HCT116 (cell line): ENCODE measurements around the gene PIPOX. TPM values are rescaled to one million over a fixed set of nuclear protein-coding genes. Genes with fewer than 3 reads are reported as not detected.

ENCODE experiments used
- ATAC-seq: fragments of 200-7000 bp; cut with Tn5 transposase; 2 replicates; pipeline ENCODE4 v1.9.1; 2020; ENCODE audit warnings: mild to moderate bottlenecking, moderate library complexity
- BruUV-seq: library from RNA; stranded (reverse); fragments of 400-500 nt; replicated peaks from 2 replicates; lab custom pipeline; 2021; lab: Mats Ljungman, UMichigan
- CTCF ChIA-PET: fragments of 300-600 bp; sonication (Branson Sonifier 250); formaldehyde crosslinking; loops from one replicate; lab custom pipeline; 2021; ENCODE audit warnings: antibody characterized with exemption; lab: Charles Lee
- POLR2A ChIA-PET: fragments of 300-600, 350-600 bp; sonication (Branson Sonifier 250); formaldehyde crosslinking; loops from one replicate; lab custom pipeline; 2021; ENCODE audit warnings: antibody characterized with exemption; lab: Charles Lee
- RAD21 ChIA-PET, 2 experiments: fragments of 300-600 bp; sonication (Branson Sonifier 250); formaldehyde crosslinking; loops; one replicate each; lab custom pipeline; 2023; ENCODE audit warnings: low total read pairs in 2 of 2; ENCODE audit not compliant: uncharacterized antibody in 2 of 2, unreplicated experiment in 2 of 2, low non-redundant PET in 1 of 2; lab: Charles Lee
- DNase-seq: peaks from one replicate; pipeline ENCODE4 v3.0.0-alpha.2; 2010; ENCODE audit warnings: low read depth, low spot score
- H2AFZ ChIP-seq: fragments of 200-600 bp; shearing (Covaris generic), sonication (generic); 2 replicates; pipeline ENCODE4 v1.6.1; 2017; ENCODE audit warnings: low read depth, mixed run types, mixed read lengths, antibody characterized with exemption, low read length; ENCODE audit not compliant: poor library complexity, severe bottlenecking
- H3K27ac ChIP-seq: 2 replicates; pipeline ENCODE4 v1.5.1; 2012; ENCODE audit warnings: low read depth, low read length
- H3K27me3 ChIP-seq: fragments of 200-600 bp; sonication (generic); 2 replicates; pipeline ENCODE4 v1.6.1; 2016; ENCODE audit warnings: mixed run types, low read length, mixed read lengths; ENCODE audit not compliant: insufficient read depth
- H3K36me3 ChIP-seq, 2 experiments: fragments of 200-500 bp in 1 of 2; fragments of 200-600 bp in 1 of 2; sonication (Bioruptor generic) in 1 of 2; sonication (generic) in 1 of 2; 2 replicates each; pipeline versions ENCODE4 v1.5.1 to v1.6.1; 2014 to 2016; ENCODE audit warnings: low read length in 2 of 2, inconsistent platforms in 1 of 2, mixed read lengths in 1 of 2, mixed run types in 1 of 2; ENCODE audit not compliant: insufficient read depth in 2 of 2, control insufficient read depth in 1 of 2
- H3K4me1 ChIP-seq, 2 experiments: fragments of 200-600 bp in 1 of 2; sonication (generic) in 1 of 2; 2 replicates each; pipeline versions ENCODE4 v1.5.1 to v1.6.1; 2012 to 2017; ENCODE audit warnings: low read length in 2 of 2, inconsistent platforms in 1 of 2, mild to moderate bottlenecking in 1 of 2, mixed read lengths in 1 of 2, mixed run types in 1 of 2, moderate library complexity in 1 of 2; ENCODE audit not compliant: insufficient read depth in 2 of 2, control insufficient read depth in 1 of 2
- H3K4me2 ChIP-seq: fragments of 200-600 bp; sonication (generic); 2 replicates; pipeline ENCODE4 v1.6.1; 2017; ENCODE audit warnings: mixed run types, low read length, mixed read lengths
- H3K4me3 ChIP-seq, 2 experiments: fragments of 200-600 bp in 1 of 2; sonication (generic) in 1 of 2; replicated peaks in 1 of 2; 2 replicates each; pipeline ENCODE4 v1.5.1; 2011 to 2016; ENCODE audit warnings: low read length in 2 of 2, control low read depth in 1 of 2, low read depth in 1 of 2, mild to moderate bottlenecking in 1 of 2, mixed read lengths in 1 of 2, mixed run types in 1 of 2
- H3K79me2 ChIP-seq: fragments of 200-600 bp; sonication (generic); 2 replicates; pipeline ENCODE4 v1.6.1; 2017; ENCODE audit warnings: mild to moderate bottlenecking, mixed run types, low read length, moderate library complexity, mixed read lengths; ENCODE audit not compliant: insufficient read depth
- H3K9ac ChIP-seq: fragments of 200-600 bp; sonication (generic); 2 replicates; pipeline ENCODE4 v1.6.1; 2016; ENCODE audit warnings: low read length, mixed read lengths
- H3K9me2 ChIP-seq: fragments of 200-600 bp; sonication (generic), shearing (Covaris generic); 2 replicates; pipeline ENCODE4 v1.6.1; 2017; ENCODE audit warnings: mixed run types, mild to moderate bottlenecking, moderate library complexity; ENCODE audit not compliant: insufficient read depth
- H3K9me3 ChIP-seq, 2 experiments: fragments of 200-500 bp in 1 of 2; fragments of 200-600 bp in 1 of 2; sonication (Bioruptor generic) in 1 of 2; sonication (generic) in 1 of 2; 2 replicates each; pipeline ENCODE4 v1.6.1; 2014 to 2017; ENCODE audit warnings: low read length in 2 of 2, mixed read lengths in 2 of 2, inconsistent platforms in 1 of 2, low read depth in 1 of 2, mild to moderate bottlenecking in 1 of 2, mixed run types in 1 of 2, moderate library complexity in 1 of 2; ENCODE audit not compliant: control insufficient read depth in 1 of 2, insufficient read depth in 1 of 2
- H4K20me1 ChIP-seq: fragments of 200-600 bp; sonication (generic), shearing (Covaris generic); 2 replicates; pipeline ENCODE4 v1.6.1; 2017; ENCODE audit warnings: mixed run types, mild to moderate bottlenecking, moderate library complexity; ENCODE audit not compliant: insufficient read depth
- CBX3 ChIP-seq: IDR thresholded peaks from 2 replicates; pipeline ENCODE4 v1.6.1; 2012; ENCODE audit warnings: low read depth
- CEBPB ChIP-seq: IDR thresholded peaks from 2 replicates; pipeline ENCODE4 v1.6.1; 2012; ENCODE audit warnings: low read depth
- ELF1 ChIP-seq: IDR thresholded peaks from 2 replicates; pipeline ENCODE4 v1.6.1; 2012; ENCODE audit warnings: low read depth, borderline replicate concordance
- EZH2 ChIP-seq: fragments of 200-600 bp; sonication (generic); IDR thresholded peaks from 2 replicates; pipeline ENCODE4 v1.6.1; 2017; ENCODE audit warnings: antibody characterized with exemption, mixed run types
- EZH2phosphoT487 ChIP-seq: fragments of 200-600 bp; IDR thresholded peaks from 2 replicates; pipeline ENCODE4 v1.6.1; 2018; ENCODE audit warnings: antibody characterized with exemption, borderline replicate concordance
- FOSL1 ChIP-seq: IDR thresholded peaks from 2 replicates; pipeline ENCODE4 v1.6.1; 2012; ENCODE audit warnings: low read depth
- JUND ChIP-seq: IDR thresholded peaks from 2 replicates; pipeline ENCODE4 v1.6.1; 2012
- MAX ChIP-seq: IDR thresholded peaks from 2 replicates; pipeline ENCODE4 v1.6.1; 2012
- POLR2A ChIP-seq: IDR thresholded peaks from 2 replicates; pipeline ENCODE4 v1.7.0; 2011; ENCODE audit warnings: borderline replicate concordance; ENCODE audit not compliant: insufficient read depth, insufficient read length; ENCODE audit errors: extremely low read depth
- SP1 ChIP-seq: IDR thresholded peaks from 2 replicates; pipeline ENCODE4 v1.6.1; 2012; ENCODE audit warnings: low read depth
- SRF ChIP-seq: IDR thresholded peaks from 2 replicates; pipeline ENCODE4 v1.6.1; 2012; ENCODE audit warnings: low read depth
- TCF7L2 ChIP-seq: IDR thresholded peaks from 2 replicates; pipeline ENCODE4 v1.7.0; 2011; ENCODE audit warnings: borderline replicate concordance, inconsistent platforms; ENCODE audit not compliant: insufficient read depth, insufficient read length; ENCODE audit errors: extremely low read depth
- ZFX ChIP-seq: fragments of 450-650 bp; IDR thresholded peaks from 2 replicates; pipeline ENCODE4 v1.6.1; 2017
- ZNF274 ChIP-seq: fragments of 200-500 bp; sonication (Bioruptor generic); IDR thresholded peaks from 2 replicates; pipeline ENCODE4 v1.6.1; 2014; ENCODE audit warnings: mild to moderate bottlenecking, low read depth, low read length, inconsistent platforms
- intact Hi-C: fragments of 100-400 bp; cut with micrococcal nuclease; formaldehyde crosslinking; loops from 2 replicates; pipeline ENCODE4 v1.10.0; 2022
- total RNA-seq: library from RNA; stranded (reverse); gene quantifications from one replicate; pipeline ENCODE4 v1.2.1, GENCODE V29; 2021; ENCODE audit not compliant: unreplicated experiment
- TF ChIP-seq, protein P1 (sequence below): IDR thresholded peaks from 2 replicates; pipeline ENCODE4 v1.6.1; 2011; ENCODE audit warnings: mild to moderate bottlenecking, low read length, moderate library complexity; ENCODE audit not compliant: insufficient replicate concordance; ENCODE audit errors: extremely low read depth
- TF ChIP-seq, protein P2 (sequence below), 3 experiments: fragments of 200-600 bp in 1 of 3; sonication (generic) in 1 of 3; IDR thresholded peaks in 2 of 3; conservative IDR thresholded peaks in 1 of 3; 2 replicates each; pipeline ENCODE4 v1.5.1; 2012 to 2017; ENCODE audit warnings: low read depth in 2 of 3, low read length in 2 of 3, antibody characterized with exemption in 1 of 3, borderline replicate concordance in 1 of 3, control low read depth in 1 of 3, mild to moderate bottlenecking in 1 of 3, mixed read lengths in 1 of 3, mixed run types in 1 of 3, moderate library complexity in 1 of 3; ENCODE audit not compliant: insufficient read depth in 1 of 3
- TF ChIP-seq, protein P3 (sequence below): IDR thresholded peaks from 2 replicates; pipeline ENCODE4 v1.6.1; 2012; ENCODE audit warnings: low read depth

Gene PIPOX
- total RNA-seq, 1 experiment from 2014 or later, result 1.8 TPM

- no peaks in the 10 kb centered on the region for H3K36me3 ChIP-seq
Observed at GRCh38 chr17:29073520-29073919, 30.6 kb downstream of the PIPOX start.

More at GRCh38 chr17:29073520-29073919, 30.6 kb downstream of the PIPOX start:
- no TSS peak for BruUV-seq
- ChIA-PET POLR2A (no interaction called here), RAD21 (no interaction called here), CTCF (no interaction called here)
- H3K27me3 ChIP-seq, result no peaks in the 10 kb centered on the region
- H3K79me2 ChIP-seq, result no peaks in the 10 kb centered on the region
- TF ChIP-seq, protein P1, sequence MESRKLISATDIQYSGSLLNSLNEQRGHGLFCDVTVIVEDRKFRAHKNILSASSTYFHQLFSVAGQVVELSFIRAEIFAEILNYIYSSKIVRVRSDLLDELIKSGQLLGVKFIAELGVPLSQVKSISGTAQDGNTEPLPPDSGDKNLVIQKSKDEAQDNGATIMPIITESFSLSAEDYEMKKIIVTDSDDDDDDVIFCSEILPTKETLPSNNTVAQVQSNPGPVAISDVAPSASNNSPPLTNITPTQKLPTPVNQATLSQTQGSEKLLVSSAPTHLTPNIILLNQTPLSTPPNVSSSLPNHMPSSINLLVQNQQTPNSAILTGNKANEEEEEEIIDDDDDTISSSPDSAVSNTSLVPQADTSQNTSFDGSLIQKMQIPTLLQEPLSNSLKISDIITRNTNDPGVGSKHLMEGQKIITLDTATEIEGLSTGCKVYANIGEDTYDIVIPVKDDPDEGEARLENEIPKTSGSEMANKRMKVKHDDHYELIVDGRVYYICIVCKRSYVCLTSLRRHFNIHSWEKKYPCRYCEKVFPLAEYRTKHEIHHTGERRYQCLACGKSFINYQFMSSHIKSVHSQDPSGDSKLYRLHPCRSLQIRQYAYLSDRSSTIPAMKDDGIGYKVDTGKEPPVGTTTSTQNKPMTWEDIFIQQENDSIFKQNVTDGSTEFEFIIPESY, result no peak
- TF ChIP-seq ZFX, result no peak
- no peak for TF ChIP-seq CEBPB
- TF ChIP-seq FOSL1, result no peak
- TF ChIP-seq SRF, result no peak
- TF ChIP-seq, protein P2, sequence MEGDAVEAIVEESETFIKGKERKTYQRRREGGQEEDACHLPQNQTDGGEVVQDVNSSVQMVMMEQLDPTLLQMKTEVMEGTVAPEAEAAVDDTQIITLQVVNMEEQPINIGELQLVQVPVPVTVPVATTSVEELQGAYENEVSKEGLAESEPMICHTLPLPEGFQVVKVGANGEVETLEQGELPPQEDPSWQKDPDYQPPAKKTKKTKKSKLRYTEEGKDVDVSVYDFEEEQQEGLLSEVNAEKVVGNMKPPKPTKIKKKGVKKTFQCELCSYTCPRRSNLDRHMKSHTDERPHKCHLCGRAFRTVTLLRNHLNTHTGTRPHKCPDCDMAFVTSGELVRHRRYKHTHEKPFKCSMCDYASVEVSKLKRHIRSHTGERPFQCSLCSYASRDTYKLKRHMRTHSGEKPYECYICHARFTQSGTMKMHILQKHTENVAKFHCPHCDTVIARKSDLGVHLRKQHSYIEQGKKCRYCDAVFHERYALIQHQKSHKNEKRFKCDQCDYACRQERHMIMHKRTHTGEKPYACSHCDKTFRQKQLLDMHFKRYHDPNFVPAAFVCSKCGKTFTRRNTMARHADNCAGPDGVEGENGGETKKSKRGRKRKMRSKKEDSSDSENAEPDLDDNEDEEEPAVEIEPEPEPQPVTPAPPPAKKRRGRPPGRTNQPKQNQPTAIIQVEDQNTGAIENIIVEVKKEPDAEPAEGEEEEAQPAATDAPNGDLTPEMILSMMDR (IDR thresholded peaks at IDR 0.05 in 2 of 3, conservative IDR thresholded peaks at IDR 0.05 in 1 of 3; ENCODE audit: borderline replicate concordance in 1 of 3, insufficient read depth in 1 of 3, low read depth in 2 of 3, low read length in 2 of 3), result no peak
- TF ChIP-seq POLR2A, result no peak
- TF ChIP-seq ZNF274, result no peak
- no peak for TF ChIP-seq JUND
- TF ChIP-seq EZH2, result no peak
- TF ChIP-seq, protein P3, sequence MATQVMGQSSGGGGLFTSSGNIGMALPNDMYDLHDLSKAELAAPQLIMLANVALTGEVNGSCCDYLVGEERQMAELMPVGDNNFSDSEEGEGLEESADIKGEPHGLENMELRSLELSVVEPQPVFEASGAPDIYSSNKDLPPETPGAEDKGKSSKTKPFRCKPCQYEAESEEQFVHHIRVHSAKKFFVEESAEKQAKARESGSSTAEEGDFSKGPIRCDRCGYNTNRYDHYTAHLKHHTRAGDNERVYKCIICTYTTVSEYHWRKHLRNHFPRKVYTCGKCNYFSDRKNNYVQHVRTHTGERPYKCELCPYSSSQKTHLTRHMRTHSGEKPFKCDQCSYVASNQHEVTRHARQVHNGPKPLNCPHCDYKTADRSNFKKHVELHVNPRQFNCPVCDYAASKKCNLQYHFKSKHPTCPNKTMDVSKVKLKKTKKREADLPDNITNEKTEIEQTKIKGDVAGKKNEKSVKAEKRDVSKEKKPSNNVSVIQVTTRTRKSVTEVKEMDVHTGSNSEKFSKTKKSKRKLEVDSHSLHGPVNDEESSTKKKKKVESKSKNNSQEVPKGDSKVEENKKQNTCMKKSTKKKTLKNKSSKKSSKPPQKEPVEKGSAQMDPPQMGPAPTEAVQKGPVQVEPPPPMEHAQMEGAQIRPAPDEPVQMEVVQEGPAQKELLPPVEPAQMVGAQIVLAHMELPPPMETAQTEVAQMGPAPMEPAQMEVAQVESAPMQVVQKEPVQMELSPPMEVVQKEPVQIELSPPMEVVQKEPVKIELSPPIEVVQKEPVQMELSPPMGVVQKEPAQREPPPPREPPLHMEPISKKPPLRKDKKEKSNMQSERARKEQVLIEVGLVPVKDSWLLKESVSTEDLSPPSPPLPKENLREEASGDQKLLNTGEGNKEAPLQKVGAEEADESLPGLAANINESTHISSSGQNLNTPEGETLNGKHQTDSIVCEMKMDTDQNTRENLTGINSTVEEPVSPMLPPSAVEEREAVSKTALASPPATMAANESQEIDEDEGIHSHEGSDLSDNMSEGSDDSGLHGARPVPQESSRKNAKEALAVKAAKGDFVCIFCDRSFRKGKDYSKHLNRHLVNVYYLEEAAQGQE, result no peak
- TF ChIP-seq ELF1, result no peak
- TF ChIP-seq CBX3, result no peak
- no peak for TF ChIP-seq TCF7L2
- TF ChIP-seq SP1, result no peak
- no peak for TF ChIP-seq MAX
- no peak for TF ChIP-seq EZH2phosphoT487
- H3K4me3 ChIP-seq, result no peak overlapping the region
- H3K9me2 ChIP-seq, result no peaks in the 10 kb centered on the region
- no peak overlapping the region for H3K4me2 ChIP-seq
- H3K27ac ChIP-seq, result no peak overlapping the region
- no peak overlapping the region for H2AFZ ChIP-seq
- intact Hi-C loops, result no loop called here
- H3K9ac ChIP-seq, result no peak overlapping the region
- ATAC-seq, result no peak
- DNase-seq, result no peak
- H3K4me1 ChIP-seq, result peaks cover 0 to 3% of the 10 kb centered on the region in 2 experiments; a peak in 1 of 4 replicates
- H4K20me1 ChIP-seq, result no peaks in the 10 kb centered on the region
- H3K9me3 ChIP-seq, result no peaks in the 10 kb centered on the region
